Measurements from ENCODE around the gene SPARCL1.
"Not testable (repeated sequence)": the region's sequence is repeated elsewhere in the genome, so short reads cannot be mapped to it uniquely, and the experiment has no call there.

Gene SPARCL1

DNA sequence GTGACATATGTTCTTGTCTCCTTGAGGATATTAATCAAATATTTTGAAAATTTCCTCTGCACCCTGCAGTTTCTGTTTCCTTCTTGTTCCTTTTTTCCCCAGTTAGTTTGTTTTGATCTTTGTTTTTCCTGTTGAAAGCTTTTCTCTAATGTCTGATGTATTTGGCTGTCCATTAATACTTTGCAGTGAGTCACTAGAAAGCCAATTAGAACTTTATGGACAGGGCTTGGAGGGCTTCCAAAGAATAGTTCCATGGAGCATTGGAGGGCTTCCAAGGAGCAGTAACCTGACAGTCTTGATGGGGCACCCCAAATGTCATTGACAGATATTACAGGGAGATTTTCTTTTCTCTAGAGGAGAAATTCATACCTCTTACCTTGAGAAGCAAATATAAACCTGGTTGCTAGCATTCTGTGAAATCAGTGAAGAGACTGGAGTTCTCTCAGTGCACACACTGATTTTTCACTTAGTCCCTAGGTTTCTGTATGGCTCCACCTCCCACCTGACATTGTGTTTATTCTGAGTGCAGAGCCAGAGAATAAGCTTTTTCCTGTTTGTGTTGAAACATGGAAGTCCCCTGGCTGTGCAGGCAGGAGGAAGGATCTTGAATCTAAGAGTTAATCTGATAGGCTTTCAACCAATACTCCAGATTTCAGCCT lies 26.5 kb downstream of the SPARCL1 start:
- DNase-seq (ENCODE audit: low spot score) = no peak

DNA sequence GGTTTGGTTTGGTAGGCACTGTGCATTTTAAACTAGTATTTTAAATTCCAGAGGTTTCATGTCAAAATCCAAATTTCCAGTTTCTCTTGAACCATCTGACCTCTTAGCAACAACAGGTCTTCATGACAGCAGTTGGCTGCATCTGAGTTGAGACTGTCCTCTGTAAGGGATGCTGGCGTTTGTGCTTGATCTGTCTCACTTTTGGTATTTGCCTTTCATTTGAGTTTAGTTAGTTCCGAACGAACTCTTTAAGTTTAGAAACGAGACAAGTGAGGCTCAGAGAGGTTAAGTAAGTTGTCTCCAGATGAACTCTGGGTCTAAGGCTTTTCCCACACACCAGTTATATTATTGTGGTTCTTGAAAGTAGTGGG lies 29.1 kb downstream of the SPARCL1 start:
- DNase-seq (ENCODE audit: low spot score) = no peak

DNA sequence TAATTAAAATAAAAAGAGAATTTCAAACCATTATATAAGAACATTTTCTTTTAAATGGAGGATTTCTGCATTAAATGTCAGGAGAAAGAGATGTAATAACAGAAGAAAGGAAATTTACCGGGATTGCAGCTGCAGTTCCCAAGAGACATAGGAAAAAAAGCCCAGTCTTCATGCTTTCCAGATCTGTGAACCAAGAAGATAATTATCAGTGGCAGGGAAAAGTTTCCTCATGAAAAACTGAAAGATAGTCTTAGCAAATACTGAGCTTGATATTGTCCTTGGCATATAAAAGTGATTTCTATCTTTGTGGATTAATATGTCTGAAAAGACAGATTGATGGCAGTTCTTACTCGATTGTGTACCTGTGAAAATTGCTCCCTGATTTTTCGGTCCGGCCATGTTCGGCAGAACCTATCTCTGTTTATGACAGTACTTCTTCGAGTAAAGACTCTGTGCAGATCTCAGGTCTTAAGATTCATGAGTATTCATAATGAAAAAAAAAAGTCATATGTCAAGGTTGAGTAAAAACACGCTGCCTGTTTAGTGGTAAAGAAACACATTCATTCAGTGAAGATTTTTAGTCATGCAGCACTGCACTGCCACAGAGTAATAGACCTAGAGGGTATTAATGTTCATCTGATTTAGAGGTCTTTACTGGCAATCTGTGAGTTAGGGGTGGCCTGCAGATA lies 29.6 kb downstream of the SPARCL1 start:
- DNase-seq (ENCODE audit: low spot score) = no peak

DNA sequence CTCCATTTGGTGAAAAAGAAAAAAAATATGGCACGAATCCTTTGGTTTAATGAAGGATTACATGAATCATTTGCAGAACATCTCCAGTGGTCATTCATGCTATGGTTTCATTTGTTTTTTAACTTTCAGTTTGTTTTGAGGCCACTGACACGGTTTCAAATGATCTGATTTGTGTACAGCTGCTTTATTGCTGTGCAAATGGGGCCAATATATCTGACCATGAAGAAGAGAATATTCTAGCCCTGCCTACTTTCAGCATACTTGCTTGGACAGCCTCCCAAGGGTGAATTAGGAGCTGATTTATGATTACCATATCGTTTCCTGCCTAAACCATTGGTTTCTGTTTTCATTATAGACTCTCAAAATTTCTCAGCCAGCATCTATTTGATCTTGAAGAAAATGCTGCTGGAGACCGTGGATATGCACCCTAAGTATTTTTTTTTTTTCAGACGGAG lies 30.7 kb downstream of the SPARCL1 start:
- no peak for DNase-seq (ENCODE audit: low spot score)

DNA sequence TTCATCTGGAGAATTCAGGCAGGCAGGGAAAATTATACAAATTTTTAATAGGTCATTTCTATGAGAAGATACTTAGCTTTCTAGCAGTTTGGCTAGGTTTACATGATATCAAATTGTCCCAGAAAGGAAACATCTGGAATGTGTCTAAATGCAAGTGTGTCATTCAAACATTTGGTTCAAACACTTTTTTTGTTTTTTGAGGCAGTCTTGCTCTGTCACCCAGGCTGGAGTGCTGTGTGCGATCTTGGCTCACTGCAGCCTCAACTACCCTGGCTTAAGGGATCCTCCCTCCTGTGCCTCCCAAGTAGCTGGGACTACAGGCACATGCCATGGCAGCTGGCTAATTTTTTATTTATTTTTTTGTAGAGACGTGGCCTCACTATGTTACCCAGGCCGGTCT lies 31.6 kb downstream of the SPARCL1 start:
- no peak for DNase-seq (ENCODE audit: low spot score)

DNA sequence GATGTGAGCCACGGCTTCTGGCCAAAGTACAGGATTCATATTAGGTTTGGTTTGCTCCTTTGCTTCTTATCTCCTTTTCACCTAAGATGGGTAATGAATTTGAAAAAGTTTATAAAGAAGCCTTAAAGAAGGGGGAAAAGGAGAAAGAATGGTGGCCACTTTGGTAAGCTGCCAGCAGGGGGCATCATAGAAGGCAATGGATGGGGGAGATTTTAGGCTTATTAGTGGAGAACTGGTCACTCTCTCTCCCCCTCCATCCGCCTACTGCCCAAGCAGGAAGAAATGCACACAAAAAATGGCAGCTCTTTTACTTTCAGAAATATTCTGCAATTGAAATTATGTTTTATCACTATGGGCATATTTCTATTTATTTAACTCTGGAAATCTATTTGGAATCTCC lies 32.0 kb downstream of the SPARCL1 start:
- DNase-seq (ENCODE audit: low spot score) = no peak

DNA sequence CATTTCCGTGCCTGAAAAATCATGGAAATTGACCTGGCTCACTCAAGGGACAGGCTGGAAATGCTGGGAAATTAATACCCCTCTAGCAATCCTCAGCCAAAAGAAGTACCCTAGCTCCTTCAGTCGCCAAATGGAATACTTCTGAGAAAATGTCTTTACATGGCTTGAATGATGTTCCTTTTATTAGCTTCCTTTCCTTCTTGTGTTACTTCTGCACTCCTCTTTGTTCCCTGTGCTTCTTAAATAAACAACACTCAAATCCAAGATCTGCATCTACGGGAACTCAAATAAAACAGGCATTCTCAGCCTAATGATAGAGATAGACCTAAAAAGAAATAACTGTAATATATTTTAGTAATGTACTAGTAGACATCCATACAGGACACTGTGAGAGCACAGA lies 36.1 kb downstream of the SPARCL1 start:
- no peak for DNase-seq (ENCODE audit: low spot score)

DNA sequence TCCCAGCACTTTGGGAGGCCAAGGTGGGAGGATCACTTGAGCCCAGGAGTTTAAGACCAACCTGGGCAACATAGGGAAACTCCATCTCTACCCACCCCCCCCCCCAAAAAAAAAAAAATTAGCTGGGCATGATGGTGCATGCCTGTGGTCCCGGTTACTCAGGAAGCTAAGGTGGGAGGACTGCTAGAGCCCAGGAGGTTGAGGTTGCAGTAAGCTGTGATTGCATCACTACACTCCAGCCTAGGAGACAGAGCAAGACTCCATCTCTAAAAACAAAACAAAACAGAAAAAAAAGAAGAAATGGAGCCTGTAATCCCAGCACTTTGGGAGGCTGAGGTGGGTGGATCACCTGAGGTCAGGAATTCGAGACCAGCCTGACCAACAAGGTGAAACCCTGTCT lies 37.3 kb downstream of the SPARCL1 start:
- DNase-seq (ENCODE audit: low spot score) = not testable (repeated sequence)

DNA sequence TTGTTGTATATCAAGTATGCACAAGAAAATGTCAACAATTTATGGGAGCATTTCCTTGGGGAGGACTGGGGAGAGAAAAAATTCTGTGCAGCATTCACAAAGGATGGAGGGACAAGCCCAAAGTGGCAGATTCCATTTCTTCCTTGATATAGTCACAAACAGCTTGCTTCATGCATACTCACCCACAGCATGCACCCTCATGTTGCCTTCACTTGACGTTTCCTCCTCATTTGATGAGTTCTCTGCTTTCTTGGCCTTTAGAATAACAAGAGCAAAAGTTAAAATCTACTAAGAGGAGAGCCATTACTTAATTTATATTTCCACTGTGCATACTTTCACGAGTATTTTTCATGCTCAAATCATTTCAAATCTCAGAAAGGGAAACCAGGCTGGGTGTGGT lies 37.7 kb downstream of the SPARCL1 start:
- no peak for DNase-seq (ENCODE audit: low spot score)

DNA sequence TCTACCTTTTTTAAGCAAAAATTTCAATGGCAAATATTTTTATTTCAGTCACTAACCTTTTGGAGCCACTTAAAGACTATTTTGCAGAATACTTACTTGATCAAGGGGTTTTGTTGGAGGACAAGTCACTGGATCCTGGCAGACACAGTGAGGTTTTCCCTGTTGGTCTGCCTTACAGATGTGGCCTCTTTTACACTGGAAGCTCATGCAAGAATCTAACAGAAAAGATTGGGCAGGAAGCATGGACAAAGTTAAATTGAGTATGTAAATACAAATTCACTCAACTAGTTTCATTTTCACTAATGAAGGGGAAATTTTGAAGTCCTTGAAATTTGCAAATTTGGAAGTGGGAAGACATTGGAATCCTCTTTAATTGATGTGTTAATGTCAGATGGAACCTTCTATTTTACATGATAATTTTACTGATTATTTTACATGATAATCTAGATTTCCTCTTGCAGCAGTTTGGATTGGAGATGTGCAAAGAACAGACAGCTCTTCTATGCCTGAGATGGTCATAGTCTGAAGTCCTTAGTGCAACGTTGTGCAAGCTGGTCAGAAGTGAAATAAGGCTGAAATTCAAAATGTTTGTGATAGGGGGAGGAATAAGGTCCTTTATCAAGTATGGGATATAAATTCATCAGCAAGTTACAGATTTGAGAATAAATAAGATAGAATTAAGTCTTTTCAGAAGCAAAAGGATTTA lies 38.4 kb downstream of the SPARCL1 start:
- no peak for DNase-seq (ENCODE audit: low spot score)

DNA sequence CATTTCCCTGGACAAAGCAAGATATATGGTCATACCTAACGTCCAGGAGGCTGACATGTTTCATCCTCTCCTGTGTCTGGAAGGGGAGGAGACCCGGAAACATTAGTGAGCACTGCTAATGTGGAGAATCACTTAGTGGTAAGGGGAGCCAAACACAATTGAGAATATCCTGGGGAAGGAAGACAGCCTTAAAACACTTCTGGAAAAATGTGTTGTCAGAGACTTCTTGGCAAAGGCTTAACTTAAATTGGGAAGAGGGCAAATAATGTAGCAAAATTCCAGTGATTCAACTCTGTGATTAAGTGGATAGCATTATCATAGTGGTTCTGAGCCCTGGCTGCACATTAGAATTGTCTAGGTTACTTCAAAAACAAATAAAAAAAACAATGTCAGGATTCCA lies 39.5 kb downstream of the SPARCL1 start:
- DNase-seq (ENCODE audit: low spot score) = no peak

DNA sequence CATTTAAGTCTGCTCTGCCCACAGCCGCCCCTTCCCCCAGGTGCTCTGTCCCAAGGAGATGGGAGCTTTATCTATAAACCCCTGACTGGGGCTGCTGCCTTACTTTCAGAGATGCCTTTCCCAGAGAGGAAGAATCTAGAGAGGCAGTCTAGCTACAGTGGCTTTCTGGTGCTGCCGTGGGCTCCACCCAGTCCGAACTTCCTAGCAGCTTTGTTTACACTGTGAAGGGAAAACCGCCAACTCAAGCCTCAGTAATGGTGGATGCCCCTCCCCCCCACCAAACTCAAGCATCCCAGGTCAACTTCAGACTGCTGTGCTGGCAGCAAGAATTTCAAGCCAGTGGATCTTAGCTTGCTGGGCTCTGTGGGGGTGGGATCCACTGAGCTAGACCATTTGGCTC lies 40.5 kb downstream of the SPARCL1 start:
- not testable (repeated sequence) for DNase-seq (ENCODE audit: low spot score)

DNA sequence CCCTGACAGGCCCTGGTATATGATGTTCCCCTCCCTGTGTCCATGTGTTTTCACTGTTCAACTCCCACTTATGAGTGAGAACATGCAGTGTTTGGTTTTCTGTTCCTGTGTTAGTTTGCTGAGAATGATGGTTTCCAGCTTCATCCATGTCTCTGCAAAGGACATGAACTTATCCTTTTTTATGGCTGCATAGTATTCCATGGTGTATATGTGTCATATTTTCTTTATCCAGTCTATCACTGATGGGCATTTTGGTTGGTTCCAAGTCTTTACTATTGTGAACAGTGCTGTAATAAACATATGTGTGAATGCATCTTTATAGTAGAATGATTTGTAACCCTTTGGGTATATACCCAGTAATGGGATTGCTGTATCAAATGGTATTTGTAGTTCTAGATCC lies 45.9 kb downstream of the SPARCL1 start:
- not testable (repeated sequence) for DNase-seq (ENCODE audit: low spot score)

DNA sequence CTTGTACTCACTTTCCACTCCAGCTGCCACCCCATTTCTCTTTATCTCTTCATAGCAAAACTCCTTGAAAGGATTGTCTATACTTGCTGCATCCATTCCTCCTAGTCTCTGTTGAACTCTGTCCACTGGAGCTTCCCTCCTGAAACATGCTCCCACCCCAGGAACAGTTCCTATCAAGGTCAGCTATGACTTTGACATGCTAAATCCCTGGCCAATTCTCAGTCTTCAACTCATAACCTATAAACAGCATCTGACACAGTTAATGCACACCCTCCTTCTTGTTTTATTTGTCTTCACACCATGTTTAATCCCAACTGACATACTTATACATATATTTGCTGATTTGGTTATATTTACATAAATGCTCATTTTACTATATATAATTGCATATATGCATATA lies 47.8 kb downstream of the SPARCL1 start:
- DNase-seq (ENCODE audit: low spot score) = no peak

DNA sequence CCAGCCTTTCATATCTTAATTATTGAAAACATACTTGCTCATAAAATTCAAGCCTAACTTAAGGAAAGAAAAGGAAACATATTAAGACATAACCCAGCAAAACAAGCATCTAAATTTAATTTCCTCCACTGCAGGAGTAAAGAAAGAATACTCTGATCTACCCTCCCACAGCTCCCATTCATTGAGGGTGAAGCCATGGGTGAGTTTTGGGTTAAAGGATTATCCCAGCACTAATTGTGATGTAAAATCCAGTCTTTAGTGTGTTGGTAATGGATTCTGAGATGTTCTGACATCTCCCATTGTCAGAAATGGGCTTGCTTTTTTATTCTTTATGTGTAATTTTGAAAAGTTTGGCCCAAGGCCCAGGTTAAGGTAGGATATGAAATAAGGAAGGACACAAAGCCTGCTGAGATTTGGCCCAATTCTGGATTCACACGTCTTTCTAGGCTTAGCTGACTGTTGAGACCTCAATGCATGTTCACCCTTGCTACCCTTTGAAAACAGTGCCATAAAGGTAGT lies 50.4 kb downstream of the SPARCL1 start:
- DNase-seq (ENCODE audit: low spot score) = no peak

DNA sequence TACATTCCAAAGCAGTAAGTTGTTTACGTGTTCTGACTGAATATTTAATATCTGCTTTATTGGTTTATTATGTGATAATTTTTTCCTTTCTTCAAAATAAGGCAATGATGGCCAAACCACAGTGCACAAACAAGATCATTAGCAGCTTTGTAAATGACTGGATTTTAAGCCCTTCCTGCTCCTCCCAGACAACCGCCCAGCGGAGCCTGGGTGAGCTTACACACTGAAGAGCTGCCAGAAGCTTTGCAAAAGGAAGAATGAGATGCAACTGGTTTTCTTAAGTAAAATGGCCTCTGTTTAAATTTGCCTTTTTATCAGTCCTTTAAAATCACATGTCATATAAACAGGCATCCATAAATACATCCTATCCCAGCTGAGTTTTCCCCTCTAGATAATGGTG lies 52.2 kb downstream of the SPARCL1 start:
- no peak for DNase-seq (ENCODE audit: low spot score)

DNA sequence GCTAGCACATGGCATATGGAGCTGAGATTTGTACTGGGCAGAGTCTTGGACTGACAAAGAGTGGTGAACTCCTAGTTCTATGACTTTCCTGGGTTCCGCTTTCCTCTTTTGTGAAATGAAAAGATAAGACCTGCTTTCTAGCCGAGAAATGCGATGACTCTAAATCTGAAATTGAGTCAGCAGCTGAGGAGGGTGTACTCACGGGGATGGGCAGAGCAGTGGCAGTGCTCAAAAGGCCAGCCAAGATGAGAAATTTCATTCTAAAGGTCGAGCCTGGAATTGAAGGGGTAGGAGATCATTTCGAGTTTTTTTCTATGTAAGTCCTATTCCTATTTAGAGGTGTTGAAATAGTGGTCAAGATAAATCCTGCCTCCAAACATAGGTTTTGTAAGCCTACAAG lies 59.8 kb downstream of the SPARCL1 start:
- DNase-seq (ENCODE audit: low spot score) = no peak

DNA sequence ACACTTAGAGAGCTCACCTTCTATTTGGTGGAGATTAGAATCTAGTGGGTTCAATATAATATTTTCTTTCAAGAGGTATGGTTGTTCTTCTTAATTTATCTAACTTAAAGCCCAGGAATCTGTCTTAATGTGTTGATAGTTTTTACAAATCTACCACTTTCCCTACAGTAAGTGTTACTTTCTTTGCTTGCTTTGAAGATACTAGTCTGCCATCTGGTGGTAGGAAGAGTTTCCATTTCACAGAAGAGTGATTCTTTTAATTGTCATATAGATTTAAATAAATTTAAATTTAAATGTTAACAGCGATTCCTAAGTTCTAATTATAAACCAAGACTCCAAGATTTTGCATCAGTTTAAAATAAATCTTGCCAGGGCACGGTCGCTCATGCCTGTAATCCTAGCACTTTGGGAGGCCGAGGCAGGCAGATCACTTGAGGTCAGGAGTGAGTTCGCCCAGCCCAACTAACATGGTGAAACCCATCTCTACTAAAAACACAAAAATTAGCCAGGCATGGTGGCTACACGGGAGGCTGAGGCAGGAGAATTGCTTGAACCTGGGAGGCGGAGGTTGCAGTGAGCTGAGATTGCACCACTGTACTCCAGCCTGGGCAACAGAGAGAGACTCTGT lies 63.3 kb downstream of the SPARCL1 start:
- peak; percentile 62 for DNase-seq (ENCODE audit: low spot score)

DNA sequence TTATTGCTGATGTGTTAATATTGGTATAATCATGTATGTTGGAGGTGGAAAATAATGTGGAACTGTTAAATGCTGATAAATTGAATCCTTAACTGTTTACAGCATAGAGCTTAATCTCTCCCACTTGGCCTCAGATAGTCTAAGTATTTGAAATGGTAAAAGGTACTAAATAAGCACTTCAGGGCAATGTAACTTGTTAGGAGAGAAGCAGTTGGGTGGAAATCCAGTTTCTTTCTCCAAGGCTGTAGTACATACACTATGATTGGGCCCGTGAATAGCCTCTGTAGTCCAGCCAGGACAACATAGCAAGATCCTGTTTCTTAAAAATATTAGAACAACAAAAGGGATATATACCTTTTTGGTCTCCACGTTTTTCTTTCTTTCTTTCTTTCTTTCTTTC lies 67.1 kb downstream of the SPARCL1 start:
- DNase-seq (ENCODE audit: low spot score) = no peak

DNA sequence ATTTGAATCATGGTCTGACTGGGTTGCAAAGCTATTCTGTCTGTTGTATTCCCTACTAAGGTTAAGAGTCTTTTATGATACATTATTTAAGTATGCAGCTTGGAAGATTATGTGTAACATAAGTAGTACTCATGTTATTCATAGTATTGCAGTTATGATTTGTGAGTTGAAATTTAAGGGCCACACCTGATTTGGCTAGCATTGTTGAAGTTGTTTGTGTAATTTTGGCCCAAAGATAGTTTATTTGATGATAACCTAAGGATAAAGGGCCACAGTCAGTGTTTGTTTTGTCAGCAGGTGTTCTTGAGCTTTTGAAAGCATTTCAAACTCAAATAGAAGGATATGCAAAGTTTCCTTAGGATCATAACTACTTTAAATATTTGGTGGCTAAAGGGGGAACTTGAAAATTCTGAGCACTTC lies 67.9 kb downstream of the SPARCL1 start:
- DNase-seq (ENCODE audit: low spot score) = no peak

DNA sequence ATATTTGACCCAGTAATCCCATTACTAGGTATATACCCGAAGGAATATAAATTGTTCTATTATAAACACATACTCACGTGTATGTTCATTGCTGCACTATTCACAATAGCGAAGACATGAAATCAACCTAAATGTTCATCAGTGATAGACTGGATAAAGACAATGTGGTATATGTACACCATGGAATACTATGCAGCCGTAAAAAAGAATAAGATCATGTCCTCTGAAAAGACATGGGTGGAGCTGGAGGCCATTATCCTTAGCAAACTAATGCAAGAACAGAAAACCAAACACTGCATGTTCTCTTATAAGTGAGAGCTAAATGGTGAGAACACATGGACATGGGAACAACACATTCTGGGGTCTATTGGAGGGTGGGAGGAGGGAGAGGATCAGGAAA lies 70.3 kb downstream of the SPARCL1 start:
- no peak for DNase-seq (ENCODE audit: low spot score)

DNA sequence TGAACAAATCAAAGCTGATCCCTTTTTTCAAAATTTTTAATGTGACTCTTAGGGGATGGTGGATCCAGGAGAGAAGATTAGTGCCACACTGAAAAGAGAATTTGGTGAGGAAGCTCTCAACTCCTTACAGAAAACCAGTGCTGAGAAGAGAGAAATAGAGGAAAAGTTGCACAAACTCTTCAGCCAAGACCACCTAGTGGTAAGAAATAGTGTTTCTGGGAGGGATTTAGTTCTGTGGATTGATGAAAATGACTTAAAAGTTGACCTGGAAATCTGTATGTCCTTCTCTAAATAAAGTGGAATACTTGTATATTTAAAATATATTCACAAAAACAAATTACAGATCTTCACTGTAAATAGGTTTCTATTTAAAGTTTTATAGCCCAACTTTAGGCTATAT lies 77.6 kb downstream of the SPARCL1 start:
- no peak for DNase-seq (ENCODE audit: low spot score)

DNA sequence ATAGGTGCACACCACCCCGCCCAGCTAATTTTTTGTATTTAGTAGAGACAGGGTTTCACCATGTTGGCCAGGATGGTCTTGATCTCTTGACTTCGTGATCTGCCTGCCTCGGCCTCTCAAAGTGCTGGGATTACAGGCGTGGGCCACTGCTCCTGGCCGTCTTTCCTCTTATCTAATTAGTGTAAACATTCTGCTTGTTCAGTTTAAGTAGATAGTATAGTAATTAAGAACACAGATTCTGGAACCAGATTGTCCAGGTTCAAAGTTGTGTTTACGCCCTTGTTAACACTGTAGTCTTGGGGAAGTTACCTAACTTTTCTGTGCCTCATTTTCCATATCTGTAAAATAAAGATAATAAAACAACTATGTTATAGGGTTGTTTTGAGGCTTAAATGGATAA lies 82.8 kb downstream of the SPARCL1 start:
- not testable (repeated sequence) for DNase-seq (ENCODE audit: low spot score)
